Measurements from ENCODE around the gene RMDN2.

Gene RMDN2

GRCh38 chr2:37912056-37912455 lies 13.0 kb upstream of the RMDN2 start:
- H3K27ac Mint-ChIP-seq, result no peak overlapping the region
- H3K27me3 Mint-ChIP-seq (ENCODE audit: low read depth), result peaks cover 4% of the 10 kb centered on the region
- no peak for TF ChIP-seq CTCF (IDR thresholded peaks at IDR 0.05; ENCODE audit: unreplicated experiment in 3 of 3)
- H3K4me1 Mint-ChIP-seq, result peaks cover 9% of the 10 kb centered on the region
- no peak overlapping the region for H3K4me3 Mint-ChIP-seq
- H3K9me3 Mint-ChIP-seq, result no peaks in the 10 kb centered on the region
- no peaks in the 10 kb centered on the region for H3K36me3 Mint-ChIP-seq (ENCODE audit: low read depth)

GRCh38 chr2:37912616-37913015 lies 12.5 kb upstream of the RMDN2 start:
- no peaks in the 10 kb centered on the region for H3K36me3 Mint-ChIP-seq (ENCODE audit: low read depth)
- TF ChIP-seq CTCF (IDR thresholded peaks at IDR 0.05; ENCODE audit: unreplicated experiment in 3 of 3), result no peak
- peaks cover 13% of the 10 kb centered on the region for H3K4me1 Mint-ChIP-seq
- H3K27me3 Mint-ChIP-seq (ENCODE audit: low read depth), result peaks cover 3% of the 10 kb centered on the region
- H3K27ac Mint-ChIP-seq, result no peak overlapping the region
- H3K9me3 Mint-ChIP-seq, result no peaks in the 10 kb centered on the region
- H3K4me3 Mint-ChIP-seq, result no peak overlapping the region

GRCh38 chr2:37914340-37914739 lies 10.7 kb upstream of the RMDN2 start:
- H3K27me3 Mint-ChIP-seq (ENCODE audit: low read depth), result peaks cover 3% of the 10 kb centered on the region
- H3K27ac Mint-ChIP-seq, result no peak overlapping the region
- peaks cover 18% of the 10 kb centered on the region for H3K4me1 Mint-ChIP-seq
- no peaks in the 10 kb centered on the region for H3K9me3 Mint-ChIP-seq
- no peaks in the 10 kb centered on the region for H3K36me3 Mint-ChIP-seq (ENCODE audit: low read depth)
- no peak overlapping the region for H3K4me3 Mint-ChIP-seq
- no peak for TF ChIP-seq CTCF (IDR thresholded peaks at IDR 0.05; ENCODE audit: unreplicated experiment in 3 of 3)

GRCh38 chr2:37915773-37916172 lies 9.3 kb upstream of the RMDN2 start:
- Mint-ChIP-seq H3K9me3 (no peaks in the 10 kb centered on the region), H3K36me3 (ENCODE audit: low read depth) (no peaks in the 10 kb centered on the region), H3K27me3 (ENCODE audit: low read depth) (peaks cover 3% of the 10 kb centered on the region), H3K4me1 (peaks cover 18% of the 10 kb centered on the region), H3K27ac (no peak overlapping the region), H3K4me3 (no peak overlapping the region)
- TF ChIP-seq CTCF (IDR thresholded peaks at IDR 0.05; ENCODE audit: unreplicated experiment in 3 of 3), result no peak

- no peak overlapping the region for H3K4me3 Mint-ChIP-seq
- peaks cover 18% of the 10 kb centered on the region for H3K4me1 Mint-ChIP-seq
- H3K27ac Mint-ChIP-seq, result peak overlapping the region; percentile 14 to 79 (median 64)
- no peaks in the 10 kb centered on the region for H3K36me3 Mint-ChIP-seq (ENCODE audit: low read depth)
- H3K9me3 Mint-ChIP-seq, result no peaks in the 10 kb centered on the region
- no peak for TF ChIP-seq CTCF (IDR thresholded peaks at IDR 0.05; ENCODE audit: unreplicated experiment in 3 of 3)
- peaks cover 3% of the 10 kb centered on the region for H3K27me3 Mint-ChIP-seq (ENCODE audit: low read depth)
Observed at GRCh38 chr2:37916512-37917082, 8.5 kb upstream of the RMDN2 start.

Data from nephron (organoid).